H1 (cell line): ENCODE measurements around the gene EGFR. TPM values are rescaled to one million over a fixed set of nuclear protein-coding genes. Genes with fewer than 3 reads are reported as not detected.

Source experiments
- ASH2L ChIP-seq: fragments of 200-600, 300-600 bp; sonication (generic); IDR thresholded peaks from one replicate; pipeline ENCODE4 v1.7.1; 2017; ENCODE audit warnings: low read length
- BCL11A ChIP-seq, 2 experiments: IDR thresholded peaks; one replicate each; pipeline ENCODE4 v1.6.1; 2011; ENCODE audit warnings: low read depth in 2 of 2, low read length in 2 of 2, mild to moderate bottlenecking in 2 of 2
- CHD7 ChIP-seq: fragments of 300-600 bp; sonication (generic); IDR thresholded peaks from 2 replicates; pipeline ENCODE4 v1.7.1; 2012; ENCODE audit warnings: low read length, moderate library complexity, mild to moderate bottlenecking, inconsistent platforms; ENCODE audit not compliant: insufficient replicate concordance
- PHF8 ChIP-seq: fragments of 200-600 bp; sonication (generic); conservative IDR thresholded peaks from 2 replicates; pipeline ENCODE4 v1.7.1; 2012; ENCODE audit warnings: low read depth, mild to moderate bottlenecking, inconsistent platforms, low read length, moderate library complexity
- TAF7 ChIP-seq: optimal IDR thresholded peaks from 2 replicates; pipeline ENCODE3; 2011; ENCODE audit warnings: low read depth, mild to moderate bottlenecking, inconsistent platforms, low read length, moderate library complexity, borderline replicate concordance
- TEAD4 ChIP-seq: IDR thresholded peaks from 2 replicates; pipeline ENCODE4 v1.6.1; 2012; ENCODE audit warnings: low read depth, low read length, inconsistent platforms, mixed read lengths
- polyA plus RNA-seq, 7 experiments: library from polyadenylated mRNA; depleted of rRNA in 3 of 7; stranded (reverse) in 5 of 7; unstranded in 2 of 7; fragments of >200 nt in 5 of 7; fragments of 200-250 nt in 2 of 7; gene quantifications; 1 replicate in 5 of 7; 2 replicates in 1 of 7; 4 replicates in 1 of 7; pipeline versions ENCODE4 v1.2.1 to v1.2.3, GENCODE V29; 2011 to 2013; ENCODE audit warnings: missing spikeins in 2 of 7, mixed read lengths in 2 of 7
- total RNA-seq: library from RNA; stranded (reverse); fragmentation: NEBNext Ultra II Directional; extraction: Animal tissue kit (Norgen Biotek cat#: 25700); gene quantifications from 2 replicates; pipeline ENCODE4 v1.2.1, GENCODE V29; 2021

EGFR gene
- total and polyA plus RNA-seq, 2 of the 8 experiments (the other 6 are each of a cell fraction or from before 2014, with no cell fraction given): 1.9 to 5.8 TPM

GRCh38 chr7:55236476-55236875 is 217.7 kb downstream of the EGFR start (continued):
- TF ChIP-seq CHD7 (no peak), BCL11A (IDR thresholded peaks at IDR 0.05; ENCODE audit: low read depth in 2 of 2, low read length in 2 of 2) (no peak), PHF8 (no peak), TAF7 (no peak), TEAD4 (no peak), ASH2L (no peak)
